HG03108 (cell line): Measurements from ENCODE around the gene RPL31.

Experiments used
- ATAC-seq: cut with Tn5 transposase; IDR thresholded peaks from one replicate; pipeline ENCODE4 v1.9.1; 2021; ENCODE audit warnings: moderate library complexity; ENCODE audit not compliant: unreplicated experiment

The RPL31 gene

GRCh38 chr2:100974712-100975520, 27.2 kb upstream of the RPL31 start:
- no peak for ATAC-seq

- no peak for ATAC-seq
Measured at GRCh38 chr2:100975521-100975785, 26.6 kb upstream of the RPL31 start.

GRCh38 chr2:100976061-100976460, 26.0 kb upstream of the RPL31 start:
- no peak for ATAC-seq

- ATAC-seq = peak; percentile 81
Measured at GRCh38 chr2:100976645-100977391, 25.3 kb upstream of the RPL31 start.

- ATAC-seq = no peak
Measured at GRCh38 chr2:100977511-100977910, 24.6 kb upstream of the RPL31 start.

GRCh38 chr2:100978582-100979191, 23.4 kb upstream of the RPL31 start:
- no peak for ATAC-seq

- ATAC-seq = no peak
Measured at GRCh38 chr2:100980046-100980445, 22.0 kb upstream of the RPL31 start.

GRCh38 chr2:100981011-100981410, 21.1 kb upstream of the RPL31 start:
- no peak for ATAC-seq

GRCh38 chr2:100982431-100982861, 19.6 kb upstream of the RPL31 start:
- no peak for ATAC-seq

GRCh38 chr2:100983201-100983600, 18.9 kb upstream of the RPL31 start:
- ATAC-seq = no peak

GRCh38 chr2:100983684-100984310, 18.3 kb upstream of the RPL31 start:
- no peak for ATAC-seq

GRCh38 chr2:100984892-100985307, 17.2 kb upstream of the RPL31 start:
- no peak for ATAC-seq

- ATAC-seq = no peak
Measured at GRCh38 chr2:100986157-100986556, 15.9 kb upstream of the RPL31 start.

- ATAC-seq = no peak
Measured at GRCh38 chr2:100987536-100987935, 14.6 kb upstream of the RPL31 start.

- ATAC-seq = no peak
Measured at GRCh38 chr2:100987974-100988373, 14.1 kb upstream of the RPL31 start.

GRCh38 chr2:100988630-100989417, 13.3 kb upstream of the RPL31 start:
- no peak for ATAC-seq

GRCh38 chr2:100989666-100990065, 12.4 kb upstream of the RPL31 start:
- no peak for ATAC-seq

GRCh38 chr2:100990166-100990565, 11.9 kb upstream of the RPL31 start:
- ATAC-seq = no peak

GRCh38 chr2:100990650-100991403, 11.3 kb upstream of the RPL31 start:
- ATAC-seq = no peak

GRCh38 chr2:100991404-100991773, 10.7 kb upstream of the RPL31 start:
- no peak for ATAC-seq
